HFFc6 (cell line): ENCODE results near the gene SUSD6. TPM values are rescaled to one million over a fixed set of nuclear protein-coding genes. Genes with fewer than 3 reads are reported as not detected.
"Not testable (repeated sequence)": the region's sequence is repeated elsewhere in the genome, so short reads cannot be mapped to it uniquely, and the experiment has no call there.

Experiments
- DNase-seq: peaks from one replicate; pipeline ENCODE4 v3.0.0-alpha.2; 2018
- H3K27ac Mint-ChIP-seq: 2 replicates; pipeline ENCODE4 v1.8.0; 2020; ENCODE audit warnings: mild to moderate bottlenecking, mixed read lengths
- H3K27me3 Mint-ChIP-seq: 2 replicates; pipeline ENCODE4 v1.8.0; 2021; ENCODE audit warnings: mild to moderate bottlenecking, moderate library complexity, mixed read lengths; ENCODE audit not compliant: insufficient read depth
- H3K36me3 Mint-ChIP-seq: 2 replicates; pipeline ENCODE4 v1.8.0; 2021; ENCODE audit warnings: low read depth, mixed read lengths
- H3K4me1 Mint-ChIP-seq: 2 replicates; pipeline ENCODE4 v1.8.0; 2020; ENCODE audit warnings: low read depth, mixed read lengths
- H3K4me3 Mint-ChIP-seq: 2 replicates; pipeline ENCODE4 v1.8.0; 2020; ENCODE audit warnings: mild to moderate bottlenecking, moderate library complexity, mixed read lengths
- H3K9me3 Mint-ChIP-seq: 2 replicates; pipeline ENCODE4 v1.8.0; 2020; ENCODE audit warnings: mild to moderate bottlenecking, mixed read lengths
- CTCF ChIP-seq: fragments of 200-600 bp; sonication (generic); IDR thresholded peaks from 2 replicates; pipeline ENCODE4 v1.5.0; 2021; ENCODE audit warnings: antibody characterized with exemption, mild to moderate bottlenecking
- total RNA-seq, 6 experiments: library from RNA; stranded (reverse); fragmentation: NEBNext Ultra II Directional; extraction: Animal tissue kit (Norgen Biotek cat#: 25700); gene quantifications; 2 replicates in 1 of 6; 3 replicates in 5 of 6; pipeline ENCODE4 v1.2.3, GENCODE V29; 2021

The SUSD6 gene
- total RNA-seq, 6 experiments from 2014 or later: 15.8 to 21.8 (median 17.9) TPM

DNA sequence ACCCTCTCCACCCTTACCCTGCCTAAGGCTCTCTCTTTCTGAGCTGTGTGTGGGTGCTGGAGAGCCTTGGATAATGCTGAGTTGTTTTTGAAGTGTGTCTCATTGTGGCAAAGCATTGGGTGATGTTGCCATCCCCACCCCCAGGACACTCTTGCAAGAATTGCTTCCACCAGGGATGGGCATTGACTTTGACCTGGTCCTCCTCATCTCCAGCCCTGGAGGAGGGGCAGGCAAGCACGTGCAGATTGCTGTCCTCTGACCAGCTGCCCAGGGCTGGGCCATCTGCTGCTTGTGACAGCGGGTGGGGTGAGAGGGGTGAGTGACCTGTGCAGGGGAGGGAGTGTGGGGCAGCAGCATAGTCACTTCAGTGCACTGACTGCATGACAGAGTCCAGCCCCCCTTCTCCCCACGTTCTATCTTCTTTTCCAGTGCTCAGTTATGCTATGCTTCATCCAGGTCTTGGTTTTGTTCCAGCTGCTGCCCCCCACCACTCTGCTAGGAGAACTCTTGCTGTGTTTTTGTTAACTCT is 26.2 kb downstream of the SUSD6 start:
- peak overlapping the region; percentile 19; the same call in 1 of the 2 replicates for H3K4me3 Mint-ChIP-seq
- no peak for DNase-seq
- H3K4me1 Mint-ChIP-seq: peaks cover 59% of the 10 kb centered on the region
- H3K27me3 Mint-ChIP-seq: no peaks in the 10 kb centered on the region; the same call in 1 of the 2 replicates
- peaks cover 17% of the 10 kb centered on the region for H3K36me3 Mint-ChIP-seq
- H3K9me3 Mint-ChIP-seq: peaks cover 12% of the 10 kb centered on the region
- H3K27ac Mint-ChIP-seq: peak overlapping the region; percentile 34; the same call in 1 of the 2 replicates
- TF ChIP-seq CTCF: no peak

DNA sequence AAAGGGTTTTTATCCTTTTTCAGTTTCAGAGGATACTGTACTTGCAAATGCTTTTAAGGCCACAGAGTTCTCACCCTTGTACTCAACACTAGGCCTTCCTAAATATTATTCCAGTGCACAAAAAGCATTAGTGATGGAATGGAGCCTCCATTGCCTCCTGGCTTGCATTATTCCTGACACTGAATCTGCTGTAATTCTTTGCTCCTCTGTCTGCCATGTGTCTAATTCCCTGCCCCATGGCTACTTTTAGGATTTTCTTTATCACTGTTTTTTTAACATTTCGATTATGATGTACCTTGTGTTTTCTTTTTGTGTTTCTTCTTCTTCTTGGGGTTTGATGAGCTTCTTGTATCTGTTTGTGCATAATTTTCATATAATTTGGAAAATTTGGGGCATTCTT is 29.5 kb downstream of the SUSD6 start:
- Mint-ChIP-seq H3K27me3 (no peaks in the 10 kb centered on the region; the same call in 1 of the 2 replicates), H3K9me3 (peaks cover 12% of the 10 kb centered on the region), H3K27ac (no peak overlapping the region; the same call in 1 of the 2 replicates), H3K36me3 (peaks cover 18% of the 10 kb centered on the region), H3K4me3 (no peak overlapping the region), H3K4me1 (peaks cover 38% of the 10 kb centered on the region)
- DNase-seq: no peak
- TF ChIP-seq CTCF: no peak

DNA sequence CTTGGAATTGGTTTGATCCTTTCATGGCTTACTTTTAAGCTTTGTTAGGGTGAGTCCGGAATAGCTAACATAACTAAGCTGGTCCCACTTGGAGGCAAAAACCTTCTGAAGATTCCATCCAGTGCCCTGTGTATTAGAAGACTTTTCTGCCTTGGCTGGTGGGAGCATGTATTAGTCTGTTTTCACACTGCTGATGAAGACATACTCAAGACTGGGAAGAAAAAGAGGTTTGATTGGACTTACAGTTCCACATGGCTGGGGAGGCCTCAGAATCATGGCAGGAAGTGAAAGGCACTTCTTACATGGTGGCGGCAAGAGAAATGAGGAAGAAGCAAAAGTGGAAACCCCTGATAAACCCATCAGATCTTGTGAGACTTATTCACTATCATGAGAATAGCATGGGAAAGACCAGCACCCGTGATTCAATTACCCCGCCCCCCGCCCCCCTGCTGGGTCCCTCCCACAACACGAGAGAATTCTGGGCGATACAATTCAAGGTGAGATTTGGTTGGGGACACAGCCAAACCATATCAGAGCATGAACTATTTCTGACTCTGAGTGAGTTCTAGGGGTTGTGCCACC is 30.9 kb downstream of the SUSD6 start:
- not testable (repeated sequence) for H3K27me3 Mint-ChIP-seq, DNase-seq, H3K4me3 Mint-ChIP-seq, H3K27ac Mint-ChIP-seq
- Mint-ChIP-seq H3K9me3 (peaks cover 12% of the 10 kb centered on the region), H3K36me3 (peaks cover 22% of the 10 kb centered on the region), H3K4me1 (peaks cover 32% of the 10 kb centered on the region)

GRCh38 chr14:69643430-69644200 is 32.2 kb downstream of the SUSD6 start:
- no peak overlapping the region for H3K4me3 Mint-ChIP-seq
- peak; percentile 25 for DNase-seq
- H3K4me1 Mint-ChIP-seq: peaks cover 32% of the 10 kb centered on the region
- H3K27ac Mint-ChIP-seq: no peak overlapping the region
- no peak for TF ChIP-seq CTCF
- H3K36me3 Mint-ChIP-seq: peaks cover 22% of the 10 kb centered on the region
- H3K9me3 Mint-ChIP-seq: peaks cover 12% of the 10 kb centered on the region
- no peaks in the 10 kb centered on the region for H3K27me3 Mint-ChIP-seq

GRCh38 chr14:69644814-69645213 is 33.4 kb downstream of the SUSD6 start:
- Mint-ChIP-seq H3K9me3 (peaks cover 12% of the 10 kb centered on the region), H3K4me1 (peaks cover 44% of the 10 kb centered on the region), H3K36me3 (peaks cover 22% of the 10 kb centered on the region), H3K4me3 (no peak overlapping the region), H3K27me3 (peaks cover 1% of the 10 kb centered on the region; the same call in 1 of the 2 replicates), H3K27ac (no peak overlapping the region)
- no peak for DNase-seq
- TF ChIP-seq CTCF: no peak

GRCh38 chr14:69647213-69647612 is 35.8 kb downstream of the SUSD6 start:
- peaks cover 68% of the 10 kb centered on the region for H3K4me1 Mint-ChIP-seq
- no peak for DNase-seq
- H3K27ac Mint-ChIP-seq: peak overlapping the region; percentile 19; the same call in 1 of the 2 replicates
- TF ChIP-seq CTCF: no peak
- H3K36me3 Mint-ChIP-seq: peaks cover 7% of the 10 kb centered on the region
- H3K4me3 Mint-ChIP-seq: no peak overlapping the region
- H3K27me3 Mint-ChIP-seq: peaks cover 1% of the 10 kb centered on the region; the same call in 1 of the 2 replicates
- no peaks in the 10 kb centered on the region for H3K9me3 Mint-ChIP-seq

DNA sequence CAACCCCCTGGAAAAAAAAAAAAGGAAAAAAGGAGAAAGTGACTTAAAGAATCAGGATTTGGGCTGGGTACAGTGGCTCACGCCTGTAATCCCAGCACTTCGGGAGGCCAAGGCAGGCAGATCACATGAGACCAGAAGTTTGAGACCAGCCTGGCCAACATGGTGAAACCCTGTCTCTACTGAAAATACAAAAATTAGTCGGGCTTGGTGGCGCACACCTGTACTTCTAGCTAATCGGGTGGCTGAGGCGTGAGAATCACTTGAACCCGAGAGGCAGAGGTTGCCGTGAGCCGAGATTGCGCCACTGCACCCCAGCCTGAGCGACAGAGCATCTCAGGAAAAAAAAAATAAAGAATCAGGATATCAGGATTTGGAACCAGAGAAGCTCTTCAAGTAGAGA is 36.2 kb downstream of the SUSD6 start:
- H3K4me3 Mint-ChIP-seq, H3K36me3 Mint-ChIP-seq, H3K9me3 Mint-ChIP-seq, DNase-seq, H3K27me3 Mint-ChIP-seq: not testable (repeated sequence)
- peaks cover 71% of the 10 kb centered on the region for H3K4me1 Mint-ChIP-seq
- H3K27ac Mint-ChIP-seq: peak overlapping the region; percentile 19; the same call in 1 of the 2 replicates
